Neural cell (in vitro differentiated cells): ENCODE results near the gene VANGL1.

Experiments used
- EZH2 ChIP-seq: fragments of 200-600, 300-800 bp; shearing (Covaris generic), sonication (generic); IDR thresholded peaks from 2 replicates; pipeline ENCODE4 v1.6.1; 2014; ENCODE audit warnings: antibody characterized with exemption, low read length, borderline replicate concordance, mild to moderate bottlenecking; ENCODE audit not compliant: insufficient read depth, poor library complexity, severe bottlenecking
- POLR2AphosphoS5 ChIP-seq: IDR thresholded peaks from 2 replicates; pipeline ENCODE4 v1.6.1; 2012
- RAD21 ChIP-seq: fragments of 450-650 bp; conservative IDR thresholded peaks from 2 replicates; pipeline ENCODE4 v1.6.1; 2014; ENCODE audit warnings: antibody characterized with exemption, mild to moderate bottlenecking, moderate library complexity
- SMC3 ChIP-seq: fragments of 450-650 bp; conservative IDR thresholded peaks from 2 replicates; pipeline ENCODE4 v1.6.1; 2014; ENCODE audit warnings: antibody characterized with exemption, mild to moderate bottlenecking, moderate library complexity; ENCODE audit not compliant: poor library complexity
- TAF1 ChIP-seq: IDR thresholded peaks from 2 replicates; pipeline ENCODE4 v1.6.1; 2012; ENCODE audit warnings: low read depth
- TF ChIP-seq, protein P1 (sequence below): IDR thresholded peaks from 2 replicates; pipeline ENCODE4 v1.6.1; 2012; ENCODE audit warnings: borderline replicate concordance
- TF ChIP-seq, protein P2 (sequence below): fragments of 450-650 bp; IDR thresholded peaks from 2 replicates; pipeline ENCODE4 v1.5.1; 2014; ENCODE audit warnings: antibody characterized with exemption, mild to moderate bottlenecking, moderate library complexity; ENCODE audit not compliant: poor library complexity, severe bottlenecking

DNA sequence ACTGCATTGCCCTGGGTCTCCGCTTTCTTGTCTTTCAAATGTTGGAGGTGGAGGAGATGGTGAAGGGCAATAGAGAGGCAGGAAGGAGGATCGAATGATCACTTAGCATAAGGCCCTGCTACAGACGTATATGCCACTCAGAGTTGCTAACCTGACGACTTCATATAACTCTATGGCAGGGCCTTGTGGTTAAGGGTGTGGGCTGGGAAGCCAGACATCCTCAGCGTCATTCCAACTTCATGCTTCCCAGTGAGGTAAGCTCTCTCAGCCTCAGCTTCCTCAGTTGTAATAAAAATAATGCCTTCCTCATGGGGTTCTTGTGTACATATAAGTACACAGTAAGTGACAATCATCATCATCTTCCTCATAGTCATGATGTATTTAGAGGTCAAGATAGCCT lies 72.1 kb downstream of the VANGL1 start:
- TF ChIP-seq POLR2AphosphoS5 = no peak
- TF ChIP-seq EZH2 = no peak
- TF ChIP-seq, protein P1, sequence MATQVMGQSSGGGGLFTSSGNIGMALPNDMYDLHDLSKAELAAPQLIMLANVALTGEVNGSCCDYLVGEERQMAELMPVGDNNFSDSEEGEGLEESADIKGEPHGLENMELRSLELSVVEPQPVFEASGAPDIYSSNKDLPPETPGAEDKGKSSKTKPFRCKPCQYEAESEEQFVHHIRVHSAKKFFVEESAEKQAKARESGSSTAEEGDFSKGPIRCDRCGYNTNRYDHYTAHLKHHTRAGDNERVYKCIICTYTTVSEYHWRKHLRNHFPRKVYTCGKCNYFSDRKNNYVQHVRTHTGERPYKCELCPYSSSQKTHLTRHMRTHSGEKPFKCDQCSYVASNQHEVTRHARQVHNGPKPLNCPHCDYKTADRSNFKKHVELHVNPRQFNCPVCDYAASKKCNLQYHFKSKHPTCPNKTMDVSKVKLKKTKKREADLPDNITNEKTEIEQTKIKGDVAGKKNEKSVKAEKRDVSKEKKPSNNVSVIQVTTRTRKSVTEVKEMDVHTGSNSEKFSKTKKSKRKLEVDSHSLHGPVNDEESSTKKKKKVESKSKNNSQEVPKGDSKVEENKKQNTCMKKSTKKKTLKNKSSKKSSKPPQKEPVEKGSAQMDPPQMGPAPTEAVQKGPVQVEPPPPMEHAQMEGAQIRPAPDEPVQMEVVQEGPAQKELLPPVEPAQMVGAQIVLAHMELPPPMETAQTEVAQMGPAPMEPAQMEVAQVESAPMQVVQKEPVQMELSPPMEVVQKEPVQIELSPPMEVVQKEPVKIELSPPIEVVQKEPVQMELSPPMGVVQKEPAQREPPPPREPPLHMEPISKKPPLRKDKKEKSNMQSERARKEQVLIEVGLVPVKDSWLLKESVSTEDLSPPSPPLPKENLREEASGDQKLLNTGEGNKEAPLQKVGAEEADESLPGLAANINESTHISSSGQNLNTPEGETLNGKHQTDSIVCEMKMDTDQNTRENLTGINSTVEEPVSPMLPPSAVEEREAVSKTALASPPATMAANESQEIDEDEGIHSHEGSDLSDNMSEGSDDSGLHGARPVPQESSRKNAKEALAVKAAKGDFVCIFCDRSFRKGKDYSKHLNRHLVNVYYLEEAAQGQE = no peak
- TF ChIP-seq, protein P2, sequence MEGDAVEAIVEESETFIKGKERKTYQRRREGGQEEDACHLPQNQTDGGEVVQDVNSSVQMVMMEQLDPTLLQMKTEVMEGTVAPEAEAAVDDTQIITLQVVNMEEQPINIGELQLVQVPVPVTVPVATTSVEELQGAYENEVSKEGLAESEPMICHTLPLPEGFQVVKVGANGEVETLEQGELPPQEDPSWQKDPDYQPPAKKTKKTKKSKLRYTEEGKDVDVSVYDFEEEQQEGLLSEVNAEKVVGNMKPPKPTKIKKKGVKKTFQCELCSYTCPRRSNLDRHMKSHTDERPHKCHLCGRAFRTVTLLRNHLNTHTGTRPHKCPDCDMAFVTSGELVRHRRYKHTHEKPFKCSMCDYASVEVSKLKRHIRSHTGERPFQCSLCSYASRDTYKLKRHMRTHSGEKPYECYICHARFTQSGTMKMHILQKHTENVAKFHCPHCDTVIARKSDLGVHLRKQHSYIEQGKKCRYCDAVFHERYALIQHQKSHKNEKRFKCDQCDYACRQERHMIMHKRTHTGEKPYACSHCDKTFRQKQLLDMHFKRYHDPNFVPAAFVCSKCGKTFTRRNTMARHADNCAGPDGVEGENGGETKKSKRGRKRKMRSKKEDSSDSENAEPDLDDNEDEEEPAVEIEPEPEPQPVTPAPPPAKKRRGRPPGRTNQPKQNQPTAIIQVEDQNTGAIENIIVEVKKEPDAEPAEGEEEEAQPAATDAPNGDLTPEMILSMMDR = no peak
- no peak for TF ChIP-seq RAD21
- no peak for TF ChIP-seq SMC3
- no peak for TF ChIP-seq TAF1
